Activated CD8-positive, alpha-beta T cell treated with anti-CD3 and anti-CD28 coated beads, Interleukin-2, amount 10 ng/mL, durations not matched to agents 7 days and 5 days (primary cell): ENCODE data around the gene LCNL1. TPM values are rescaled to one million over a fixed set of nuclear protein-coding genes. Genes with fewer than 3 reads are reported as not detected.

ENCODE experiments used
- ATAC-seq: fragments of 150-1000 bp; cut with Tn5 transposase; one replicate; pipeline ENCODE4 v1.10.0; 2021; ENCODE audit warnings: moderate library complexity
- CTCF ChIA-PET: fragments of 350-600 bp; sonication (Branson Sonifier 250); formaldehyde crosslinking; loops from one replicate; lab custom pipeline; 2021; ENCODE audit warnings: antibody characterized with exemption; lab: Charles Lee
- POLR2A ChIA-PET: fragments of 350-600 bp; sonication (Branson Sonifier 250); formaldehyde crosslinking; loops from one replicate; lab custom pipeline; 2021; ENCODE audit warnings: antibody characterized with exemption; lab: Charles Lee
- DNase-seq: peaks from one replicate; pipeline ENCODE4 v3.0.0-alpha.2; 2020
- H3K27ac Mint-ChIP-seq: one replicate; pipeline ENCODE4 v1.8.0; 2021; ENCODE audit warnings: mild to moderate bottlenecking, mixed read lengths
- H3K27me3 Mint-ChIP-seq: one replicate; pipeline ENCODE4 v1.8.0; 2021; ENCODE audit warnings: low read depth, mixed read lengths
- H3K36me3 Mint-ChIP-seq: one replicate; pipeline ENCODE4 v1.8.0; 2021; ENCODE audit warnings: low read depth, mixed read lengths
- H3K4me1 Mint-ChIP-seq: one replicate; pipeline ENCODE4 v1.8.0; 2021; ENCODE audit warnings: low read depth, mixed read lengths
- H3K4me3 Mint-ChIP-seq: one replicate; pipeline ENCODE4 v1.8.0; 2021; ENCODE audit warnings: mild to moderate bottlenecking, mixed read lengths
- H3K9me3 Mint-ChIP-seq: one replicate; pipeline ENCODE4 v1.8.0; 2022; ENCODE audit warnings: mixed read lengths; ENCODE audit not compliant: insufficient read depth
- total RNA-seq, 2 experiments: library from RNA; stranded (reverse); gene quantifications; one replicate each; pipeline ENCODE4 v1.2.3, GENCODE V29; 2021

Gene LCNL1
- total RNA-seq, 2 experiments from 2014 or later = not detected

DNA sequence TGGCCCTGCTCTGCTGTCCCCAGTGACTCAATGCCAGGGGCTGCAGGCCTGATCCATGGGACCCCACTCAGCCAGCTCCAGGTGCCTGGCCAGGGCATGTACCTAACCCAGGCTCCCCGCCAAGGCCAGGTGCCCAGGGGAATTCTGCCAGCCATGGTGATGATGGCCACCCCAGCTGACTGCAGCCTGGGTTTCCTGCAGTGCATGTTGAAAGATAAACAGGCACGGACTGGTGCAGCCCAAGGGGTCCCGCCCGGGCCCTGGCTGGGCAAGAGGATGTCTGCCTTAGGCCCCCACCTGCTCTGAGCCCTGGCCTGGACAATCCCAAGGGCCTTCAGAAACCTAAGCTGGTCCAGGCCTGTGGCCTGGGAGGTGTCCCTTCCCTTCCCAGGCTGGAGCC, 44.0 kb downstream of the LCNL1 start:
- Mint-ChIP-seq H3K27me3 (peaks cover 2% of the 10 kb centered on the region), H3K4me1 (peaks cover 57% of the 10 kb centered on the region), H3K27ac (no peak overlapping the region), H3K36me3 (peaks cover 2% of the 10 kb centered on the region), H3K4me3 (peak overlapping the region; percentile 78), H3K9me3 (no peaks in the 10 kb centered on the region)
- DNase-seq (no peak), ATAC-seq (no peak)
- CTCF ChIA-PET = interaction anchor here (1.5 to 4.5 kb wide), 6 partner anchors 8 to 77 kb away, joined by 4 to 41 read pairs (median 30); partner anchors contain the start of genes CLIC3, NPDC1 and PAXX
- POLR2A ChIA-PET = interaction anchor here (0.9 kb wide), 1 partner anchor 77 kb away, joined by 4 read pairs; no protein-coding TSS in a partner anchor

GRCh38 chr9:137027369-137028262, 44.8 kb downstream of the LCNL1 start, which contains the start of gene ABCA2:
Gene ABCA2, minus strand, starts transcription at chr9:137028237. Its CDS starts 97 bp downstream, at chr9:137028140.
- Mint-ChIP-seq H3K36me3 (no peaks in the 10 kb centered on the region), H3K27me3 (peaks cover 2% of the 10 kb centered on the region), H3K9me3 (no peaks in the 10 kb centered on the region), H3K4me3 (peak within 1 kb of the TSS; percentile 78), H3K27ac (peak within 1 kb of the TSS; percentile 88), H3K4me1 (peaks cover 62% of the 10 kb centered on the region)
- DNase-seq = no peak
- POLR2A ChIA-PET = interaction anchor here (1.0 to 1.4 kb wide), 2 partner anchors 29 to 83 kb away, joined by 3 to 6 read pairs; partner anchors contain the start of gene FBXW5
- CTCF ChIA-PET = interaction anchor here (1.2 to 4.5 kb wide), 13 partner anchors 8 to 239 kb away, joined by 3 to 41 read pairs (median 6); partner anchors contain the start of genes AJM1, CLIC3, NPDC1 and PAXX
- no peak for ATAC-seq

DNA sequence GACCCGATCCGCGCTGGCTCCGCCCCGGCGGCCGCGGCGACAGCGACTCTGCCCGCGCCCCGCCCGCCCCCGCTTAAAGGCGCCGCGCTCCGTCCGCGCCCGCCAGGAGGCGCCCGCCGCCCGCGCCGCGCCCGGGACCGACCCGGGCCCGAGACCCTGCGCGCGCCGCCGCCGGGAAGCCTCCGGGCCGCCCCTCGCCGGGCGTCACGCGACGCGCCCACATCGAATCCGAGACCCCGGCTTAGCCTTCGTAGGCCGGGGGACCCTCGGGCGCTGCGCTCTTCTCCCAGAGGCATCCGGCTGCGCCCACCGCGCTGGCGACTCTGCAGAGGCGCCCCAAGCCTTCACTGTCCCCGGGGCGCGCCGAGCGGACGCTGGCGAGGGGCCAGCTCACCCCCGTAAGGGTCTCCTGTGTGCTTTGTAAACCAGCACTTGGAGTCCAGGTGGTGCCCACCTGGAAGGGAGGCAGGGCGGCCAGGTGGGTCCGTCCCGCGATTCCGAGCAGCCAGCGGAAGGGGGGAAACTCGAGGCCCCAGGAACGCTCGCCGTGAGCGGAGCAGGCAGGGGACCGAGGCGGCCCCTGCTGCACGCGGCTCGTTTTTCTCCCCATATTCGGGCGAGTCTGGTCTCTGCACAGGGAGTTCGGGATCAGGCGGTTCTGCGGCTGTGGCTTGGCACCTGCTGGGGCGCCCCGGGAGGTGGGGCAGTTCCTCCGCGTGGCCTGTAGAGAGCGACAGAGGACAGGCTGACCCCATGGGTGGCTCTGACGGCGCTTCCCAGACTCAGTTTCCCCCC, 45.7 kb downstream of the LCNL1 start:
- Mint-ChIP-seq H3K27ac (peak overlapping the region; percentile 88), H3K36me3 (no peaks in the 10 kb centered on the region), H3K4me1 (peaks cover 68% of the 10 kb centered on the region), H3K9me3 (no peaks in the 10 kb centered on the region), H3K27me3 (peaks cover 2% of the 10 kb centered on the region), H3K4me3 (peak overlapping the region; percentile 71)
- ChIA-PET POLR2A (interaction anchor here (1.0 to 1.9 kb wide), 6 partner anchors 29 to 301 kb away, joined by 3 to 7 read pairs (median 6); partner anchors contain the start of genes FBXW5, MAN1B1, PAXX and SAPCD2), CTCF (interaction anchor here (0.7 to 3.9 kb wide), 39 partner anchors 9 to 300 kb away, joined by 3 to 41 read pairs (median 6); partner anchors contain the start of genes AJM1, CLIC3, PAXX and SAPCD2)
- peak; percentile 78 for ATAC-seq
- DNase-seq = peak; percentile 76

- H3K9me3 Mint-ChIP-seq = no peaks in the 10 kb centered on the region
- H3K27me3 Mint-ChIP-seq = peaks cover 2% of the 10 kb centered on the region
- ChIA-PET CTCF (interaction anchor here (0.7 to 3.9 kb wide), 49 partner anchors 9 to 300 kb away, joined by 3 to 41 read pairs (median 5); partner anchors contain the start of genes AJM1, CLIC3, MAN1B1 and PAXX), POLR2A (interaction anchor here (0.7 to 1.9 kb wide), 6 partner anchors 30 to 302 kb away, joined by 3 to 7 read pairs (median 6); partner anchors contain the start of genes MAN1B1, PAXX and SAPCD2)
- H3K4me1 Mint-ChIP-seq = peaks cover 66% of the 10 kb centered on the region
- H3K27ac Mint-ChIP-seq = peak overlapping the region; percentile 88
- ATAC-seq = peak; percentile 50
- DNase-seq = peak; percentile 78
- peak overlapping the region; percentile 71 for H3K4me3 Mint-ChIP-seq
- no peaks in the 10 kb centered on the region for H3K36me3 Mint-ChIP-seq
Observed at GRCh38 chr9:137029058-137029936, 46.5 kb downstream of the LCNL1 start.

GRCh38 chr9:137030006-137030405, 47.2 kb downstream of the LCNL1 start:
- H3K27me3 Mint-ChIP-seq = peaks cover 2% of the 10 kb centered on the region
- ChIA-PET POLR2A (interaction anchor here (0.7 to 1.9 kb wide), 4 partner anchors 37 to 70 kb away, joined by 3 to 7 read pairs (median 6); partner anchors contain the start of genes MAN1B1, PAXX and SAPCD2), CTCF (interaction anchor here (0.8 to 3.9 kb wide), 43 partner anchors 8 to 301 kb away, joined by 3 to 41 read pairs (median 6); partner anchors contain the start of genes AJM1, CLIC3, MAN1B1 and PAXX)
- peak overlapping the region; percentile 71 for H3K4me3 Mint-ChIP-seq
- DNase-seq = peak; percentile 40
- H3K9me3 Mint-ChIP-seq = no peaks in the 10 kb centered on the region
- H3K4me1 Mint-ChIP-seq = peaks cover 66% of the 10 kb centered on the region
- H3K27ac Mint-ChIP-seq = peak overlapping the region; percentile 88
- no peak for ATAC-seq
- H3K36me3 Mint-ChIP-seq = no peaks in the 10 kb centered on the region

DNA sequence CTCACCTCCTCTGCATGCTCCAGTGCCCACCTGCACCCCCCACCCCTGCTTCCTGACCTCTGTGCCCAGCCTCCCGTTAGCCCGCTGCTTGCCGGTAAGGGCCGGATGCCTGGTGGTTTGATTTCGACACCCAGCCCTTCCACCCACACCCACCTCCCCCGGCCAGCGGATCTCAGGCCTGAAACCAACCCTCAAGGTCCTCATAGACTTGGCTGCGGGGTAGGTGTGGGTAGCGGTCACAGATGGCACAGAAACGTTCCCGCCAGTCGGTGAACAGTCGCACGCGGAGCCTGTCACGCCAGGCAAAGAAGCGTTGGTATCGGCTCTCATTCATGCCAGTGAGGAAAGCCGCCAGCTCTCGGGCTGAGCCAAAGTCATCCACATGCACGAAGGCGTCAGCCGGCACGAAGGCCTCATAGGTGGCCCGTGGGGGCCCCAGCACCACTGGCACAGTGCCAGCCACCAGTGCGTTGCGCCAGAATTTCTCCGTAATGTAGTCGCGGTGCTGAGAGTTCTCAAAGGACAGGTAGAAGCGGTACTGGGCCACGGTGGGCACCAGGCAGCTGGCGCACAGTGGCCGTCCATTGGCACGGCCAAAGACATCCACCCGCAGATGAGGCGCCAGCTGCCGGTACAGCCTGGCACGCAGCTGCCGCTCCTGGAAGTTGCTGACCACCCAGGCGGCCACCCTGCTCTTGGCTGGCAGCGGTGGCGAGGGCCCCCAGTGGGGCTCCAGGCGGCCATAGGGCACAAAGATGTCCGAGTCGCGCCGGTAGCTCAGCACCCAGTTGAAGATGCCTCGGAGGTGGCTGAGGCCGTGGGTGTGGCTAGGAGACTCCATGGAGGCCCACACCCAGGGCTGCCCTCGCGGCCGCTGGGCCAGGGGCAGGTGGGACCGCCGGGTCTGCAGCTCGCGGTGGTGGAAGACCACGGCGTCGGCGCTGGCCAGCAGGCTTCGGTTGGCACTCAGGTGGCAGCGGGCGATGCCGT, 48.0 kb downstream of the LCNL1 start:
- ChIA-PET CTCF (interaction anchor here (0.6 to 3.9 kb wide), 13 partner anchors 11 to 253 kb away, joined by 3 to 41 read pairs (median 13); partner anchors contain the start of genes MAN1B1 and PAXX), POLR2A (no interaction called here)
- Mint-ChIP-seq H3K4me3 (peak overlapping the region; percentile 71), H3K4me1 (peaks cover 72% of the 10 kb centered on the region), H3K9me3 (no peaks in the 10 kb centered on the region), H3K27ac (peak overlapping the region; percentile 83), H3K27me3 (peaks cover 2% of the 10 kb centered on the region), H3K36me3 (no peaks in the 10 kb centered on the region)
- DNase-seq (peak; percentile 63), ATAC-seq (no peak)

DNA sequence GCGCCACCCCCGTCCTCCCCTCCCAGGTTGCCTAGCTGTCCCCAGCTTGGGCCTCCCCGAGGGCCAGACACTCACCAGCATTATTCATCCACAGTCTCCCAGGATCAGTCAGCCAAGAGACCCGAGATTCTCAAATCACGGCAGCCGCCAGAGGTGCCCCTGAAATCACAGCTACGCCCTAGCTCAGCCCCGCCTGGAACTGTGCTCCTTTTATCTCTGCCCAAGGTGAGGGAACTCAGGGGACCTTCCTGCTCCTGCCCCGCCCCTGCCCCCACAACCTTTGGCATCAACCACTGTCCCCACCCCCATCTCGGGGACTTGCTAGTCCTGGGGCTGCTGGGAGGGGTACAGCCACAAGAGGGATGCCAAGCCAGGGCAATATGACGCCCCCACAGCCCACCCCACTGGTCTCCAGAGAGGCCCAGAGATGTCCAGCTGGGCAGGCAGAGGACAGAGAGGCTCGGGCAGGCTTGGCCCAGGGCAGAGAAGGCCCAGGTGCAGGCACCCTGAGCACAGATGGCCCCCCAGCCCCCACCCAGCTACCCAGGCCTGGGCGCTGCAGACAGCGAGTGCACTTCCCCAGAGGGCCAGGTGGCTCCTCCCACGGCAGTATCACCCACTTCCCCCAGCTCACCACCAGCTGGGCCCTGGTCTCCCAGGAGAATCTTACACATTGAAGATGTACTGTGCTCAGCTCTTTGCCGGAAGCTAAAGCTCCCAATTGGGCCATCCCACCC, 49.3 kb downstream of the LCNL1 start, which contains the start of gene FUT7:
TSS of gene FUT7 (minus strand) at position 185 of the 737 bp plus-strand sequence. CDS start at position 88, 97 bp downstream.
- CTCF ChIA-PET = interaction anchor here (1.1 to 2.3 kb wide), 7 partner anchors 15 to 244 kb away, joined by 3 to 6 read pairs (median 5); partner anchors contain the start of genes AJM1 and TMEM141
- POLR2A ChIA-PET = no interaction called here
- Mint-ChIP-seq H3K4me3 (peak within 1 kb of the TSS; percentile 71), H3K9me3 (no peaks in the 10 kb centered on the region), H3K27me3 (peaks cover 2% of the 10 kb centered on the region), H3K27ac (peak within 1 kb of the TSS; percentile 83), H3K4me1 (peaks cover 67% of the 10 kb centered on the region), H3K36me3 (no peaks in the 10 kb centered on the region)
- peak; percentile 39 for DNase-seq
- no peak for ATAC-seq

DNA sequence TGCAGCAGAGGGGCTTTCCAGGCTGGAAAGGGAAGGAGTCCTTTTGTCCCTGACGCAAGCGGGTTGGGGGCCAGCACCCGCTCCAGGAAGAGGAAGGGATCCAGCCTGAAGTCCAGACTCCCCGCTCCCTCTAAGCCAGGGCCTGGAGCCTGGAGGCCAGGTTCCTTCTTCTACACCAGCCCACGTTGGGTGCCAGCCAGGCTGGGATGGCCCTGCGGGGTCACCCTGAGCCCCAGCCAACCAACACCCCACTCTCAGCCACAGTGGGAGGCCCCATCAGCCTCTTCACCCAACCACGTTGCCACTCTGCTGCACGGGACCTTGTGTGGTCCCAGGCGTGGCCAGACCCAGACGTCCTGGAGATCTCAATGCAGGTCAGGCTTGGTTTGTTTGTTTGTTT, 50.1 kb downstream of the LCNL1 start:
- Mint-ChIP-seq H3K27me3 (no peaks in the 10 kb centered on the region), H3K4me1 (peaks cover 64% of the 10 kb centered on the region), H3K27ac (peak overlapping the region; percentile 41), H3K4me3 (no peak overlapping the region), H3K36me3 (no peaks in the 10 kb centered on the region), H3K9me3 (no peaks in the 10 kb centered on the region)
- ATAC-seq = no peak
- DNase-seq = no peak
- ChIA-PET CTCF (interaction anchor here (1.1 to 2.3 kb wide), 4 partner anchors 14 to 242 kb away, joined by 3 to 5 read pairs (median 4); partner anchors contain the start of genes AJM1 and TMEM141), POLR2A (no interaction called here)
